ENCODE data around the gene FBXO11. TPM values are rescaled to one million over a fixed set of nuclear protein-coding genes. Genes with fewer than 3 reads are reported as not detected.
"Not testable (repeated sequence)": the region's sequence is repeated elsewhere in the genome, so short reads cannot be mapped to it uniquely, and the experiment has no call there.

FBXO11 gene
- total RNA-seq, 1 donor from 2014 or later, result 40.3 TPM

DNA sequence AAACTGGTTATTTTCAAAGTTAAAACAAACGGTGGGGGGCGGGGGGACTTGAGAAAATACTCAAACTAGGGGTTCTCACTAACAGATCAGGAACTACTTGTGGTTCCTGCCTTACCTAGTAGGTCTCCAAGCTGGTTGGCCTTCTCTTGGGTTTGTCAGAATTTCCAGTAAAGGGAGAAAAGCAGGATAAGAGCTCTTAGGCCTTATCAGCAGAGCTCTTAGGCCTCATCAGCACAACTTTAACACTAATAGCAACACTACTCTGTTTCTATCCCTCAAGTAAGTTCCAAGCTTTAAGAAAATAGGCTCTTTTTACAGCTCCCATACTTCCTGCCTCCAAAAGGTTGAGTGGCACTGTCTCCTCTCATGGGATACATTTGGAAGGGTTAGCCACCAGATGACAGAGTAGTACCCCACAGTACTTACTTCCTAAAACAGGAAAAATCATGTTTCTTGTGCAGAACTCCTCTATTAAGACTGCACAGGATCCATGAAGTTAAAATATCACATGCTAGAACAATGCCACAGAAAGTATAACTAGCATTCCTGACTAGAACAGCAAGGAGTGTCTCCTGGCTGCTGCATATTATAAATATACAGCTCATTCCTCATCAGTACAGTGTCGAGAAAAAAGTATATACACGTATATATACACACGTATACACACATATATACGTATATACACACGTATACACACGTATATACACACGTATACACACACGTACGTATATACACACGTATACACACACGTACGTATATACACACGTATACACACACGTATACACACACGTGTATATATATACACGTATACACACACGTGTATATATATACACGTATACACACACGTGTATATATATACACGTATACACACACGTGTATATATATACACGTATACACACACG, 6.1 kb downstream of the FBXO11 start:
- Histone ChIP-seq H3K27me3 (ENCODE audit: control insufficient read depth, insufficient read depth, low read length) (no peaks in the 10 kb centered on the region), H3K36me3 (ENCODE audit: control insufficient read depth, insufficient read depth, low read length) (no peaks in the 10 kb centered on the region), H3K4me3 (ENCODE audit: low read depth, low read length) (no peak overlapping the region)
- TF ChIP-seq, protein P1, sequence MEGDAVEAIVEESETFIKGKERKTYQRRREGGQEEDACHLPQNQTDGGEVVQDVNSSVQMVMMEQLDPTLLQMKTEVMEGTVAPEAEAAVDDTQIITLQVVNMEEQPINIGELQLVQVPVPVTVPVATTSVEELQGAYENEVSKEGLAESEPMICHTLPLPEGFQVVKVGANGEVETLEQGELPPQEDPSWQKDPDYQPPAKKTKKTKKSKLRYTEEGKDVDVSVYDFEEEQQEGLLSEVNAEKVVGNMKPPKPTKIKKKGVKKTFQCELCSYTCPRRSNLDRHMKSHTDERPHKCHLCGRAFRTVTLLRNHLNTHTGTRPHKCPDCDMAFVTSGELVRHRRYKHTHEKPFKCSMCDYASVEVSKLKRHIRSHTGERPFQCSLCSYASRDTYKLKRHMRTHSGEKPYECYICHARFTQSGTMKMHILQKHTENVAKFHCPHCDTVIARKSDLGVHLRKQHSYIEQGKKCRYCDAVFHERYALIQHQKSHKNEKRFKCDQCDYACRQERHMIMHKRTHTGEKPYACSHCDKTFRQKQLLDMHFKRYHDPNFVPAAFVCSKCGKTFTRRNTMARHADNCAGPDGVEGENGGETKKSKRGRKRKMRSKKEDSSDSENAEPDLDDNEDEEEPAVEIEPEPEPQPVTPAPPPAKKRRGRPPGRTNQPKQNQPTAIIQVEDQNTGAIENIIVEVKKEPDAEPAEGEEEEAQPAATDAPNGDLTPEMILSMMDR (IDR thresholded peaks at IDR 0.05; ENCODE audit: insufficient read depth, low read length, poor library complexity, severe bottlenecking), result no peak
- no peak for DNase-seq (ENCODE audit: low read depth)

DNA sequence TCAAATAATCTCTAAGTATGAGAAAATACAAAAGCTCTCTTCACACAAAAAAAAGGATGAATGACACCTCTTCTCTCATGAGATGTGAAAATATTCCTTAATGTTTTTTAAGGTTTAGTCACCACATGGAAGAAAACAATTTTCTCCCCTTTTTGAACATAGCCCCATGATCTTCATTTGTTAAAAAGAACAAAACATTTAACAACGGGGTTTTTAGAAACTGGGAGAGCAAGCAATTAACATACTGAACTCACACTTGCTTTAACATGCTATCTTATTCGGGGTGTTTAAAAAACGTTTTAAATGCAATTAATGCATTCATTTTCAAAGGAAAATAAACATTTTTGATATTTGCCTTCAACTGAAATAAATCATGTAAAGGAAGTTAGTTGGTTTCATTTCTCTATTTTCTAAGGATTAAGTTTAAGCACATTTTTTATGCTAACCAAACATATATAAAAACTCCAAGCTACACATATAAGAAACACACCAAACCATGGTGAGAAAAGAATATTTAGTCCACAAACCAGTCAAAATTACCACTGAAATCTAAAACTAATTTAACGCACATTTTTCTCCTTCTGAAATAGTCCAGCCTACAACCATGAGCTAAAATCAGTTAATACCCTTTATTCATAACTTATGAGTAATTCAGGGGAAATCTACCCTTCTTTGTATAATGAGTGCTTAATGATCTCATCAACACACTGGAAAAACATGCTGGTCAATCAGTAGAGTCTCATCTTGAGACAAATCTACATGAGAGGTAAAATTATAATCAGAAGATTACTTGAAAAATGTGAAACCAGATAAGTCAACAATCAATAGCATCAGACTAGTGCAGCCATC, 8.2 kb downstream of the FBXO11 start:
- H3K4me3 ChIP-seq (ENCODE audit: low read depth, low read length), result no peak overlapping the region
- H3K27me3 ChIP-seq (ENCODE audit: control insufficient read depth, insufficient read depth, low read length), result no peaks in the 10 kb centered on the region
- TF ChIP-seq, protein P1 (IDR thresholded peaks at IDR 0.05; ENCODE audit: insufficient read depth, low read length, poor library complexity, severe bottlenecking), result no peak
- H3K36me3 ChIP-seq (ENCODE audit: control insufficient read depth, insufficient read depth, low read length), result no peaks in the 10 kb centered on the region
- no peak for DNase-seq (ENCODE audit: low read depth)

DNA sequence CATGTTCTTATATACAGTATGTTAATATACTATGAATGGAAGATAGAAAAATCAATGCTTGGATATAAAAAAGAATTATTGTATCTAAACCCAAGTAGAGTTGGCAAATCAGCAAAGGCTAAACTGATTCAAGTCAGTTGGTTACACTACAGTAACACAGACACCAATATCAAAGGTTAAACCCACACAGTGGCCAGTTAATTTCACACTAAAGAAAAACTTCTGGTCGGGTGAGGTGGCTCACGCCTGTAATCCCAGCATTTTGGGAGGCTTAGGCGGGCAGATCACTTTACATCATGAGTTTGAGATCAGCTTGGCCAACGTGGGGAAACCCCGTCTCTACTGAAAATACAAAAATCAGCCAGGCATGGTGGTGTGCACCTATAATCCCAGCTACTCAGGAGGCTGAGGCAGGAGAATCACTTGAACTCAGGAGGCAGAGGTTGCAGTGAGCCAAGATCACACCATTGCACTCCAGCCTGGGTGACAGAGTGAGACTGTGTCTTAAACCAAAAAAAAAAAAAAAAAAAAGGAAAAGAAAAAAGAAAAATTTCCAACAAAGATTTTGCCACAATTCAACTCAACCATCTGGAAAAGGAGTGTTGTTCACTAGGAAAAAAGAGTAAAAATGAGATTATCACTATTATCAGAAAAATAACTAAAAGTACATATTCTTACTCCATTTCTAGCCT, 9.0 kb downstream of the FBXO11 start:
- H3K36me3 ChIP-seq (ENCODE audit: control insufficient read depth, insufficient read depth, low read length), result not testable (repeated sequence)

DNA sequence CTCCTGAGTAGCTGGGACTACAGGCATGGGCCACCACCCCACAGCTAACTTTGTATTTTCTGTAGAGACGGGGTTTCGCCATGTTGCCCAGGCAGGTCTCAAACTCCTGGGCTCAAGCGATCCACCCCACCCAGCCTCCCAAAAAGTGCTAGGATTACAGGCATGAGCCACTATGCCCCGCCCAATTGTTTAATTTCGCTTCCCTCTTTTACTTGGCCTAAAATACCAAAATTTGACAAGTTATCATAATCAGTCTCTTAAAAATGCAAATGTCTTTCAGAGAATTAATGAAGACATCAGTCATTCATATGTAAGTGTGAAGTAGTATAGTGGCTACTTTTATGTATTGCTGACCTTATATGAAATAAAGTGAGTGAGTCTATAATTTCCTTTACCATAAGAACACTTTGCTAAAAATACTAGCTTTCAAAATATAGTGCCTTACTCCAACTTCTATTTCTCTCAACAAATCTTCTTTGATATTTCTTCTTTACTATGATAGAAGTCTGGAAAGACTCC, 9.8 kb downstream of the FBXO11 start:
- H3K36me3 ChIP-seq (ENCODE audit: control insufficient read depth, insufficient read depth, low read length), result no peaks in the 10 kb centered on the region

More for the DNA sequence above, 9.0 kb downstream of the FBXO11 start:
- not testable (repeated sequence) for DNase-seq (ENCODE audit: low read depth); H3K4me3 ChIP-seq (ENCODE audit: low read depth, low read length); H3K27me3 ChIP-seq (ENCODE audit: control insufficient read depth, insufficient read depth, low read length)

DNA sequence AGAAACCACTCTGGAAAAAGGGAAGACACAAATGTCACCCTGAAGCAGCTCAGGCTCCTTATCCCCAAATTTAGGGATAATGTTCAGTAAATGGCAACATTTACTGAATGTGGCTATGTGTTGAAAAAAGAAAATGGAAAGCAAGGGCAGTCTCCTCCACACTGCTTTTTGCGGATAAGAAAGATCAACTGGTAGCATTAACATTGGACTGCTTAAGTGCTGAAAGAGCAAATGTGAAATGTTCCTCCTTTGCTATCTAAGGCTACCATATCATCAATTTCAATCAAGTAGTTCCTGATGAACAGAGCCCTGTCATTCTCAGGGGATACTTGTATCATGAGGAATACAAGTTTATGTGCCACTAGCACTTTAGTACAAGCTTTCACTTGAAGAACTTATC, 12.5 kb downstream of the FBXO11 start:
- TF ChIP-seq, protein P1 (IDR thresholded peaks at IDR 0.05; ENCODE audit: insufficient read depth, low read length, poor library complexity, severe bottlenecking), result no peak
- H3K4me3 ChIP-seq (ENCODE audit: low read depth, low read length), result no peak overlapping the region
- no peaks in the 10 kb centered on the region for H3K36me3 ChIP-seq (ENCODE audit: control insufficient read depth, insufficient read depth, low read length)
- no peaks in the 10 kb centered on the region for H3K27me3 ChIP-seq (ENCODE audit: control insufficient read depth, insufficient read depth, low read length)
- DNase-seq (ENCODE audit: low read depth), result no peak

More for the DNA sequence above, 9.8 kb downstream of the FBXO11 start:
- Histone ChIP-seq H3K4me3 (ENCODE audit: low read depth, low read length) (no peak overlapping the region), H3K27me3 (ENCODE audit: control insufficient read depth, insufficient read depth, low read length) (no peaks in the 10 kb centered on the region)
- TF ChIP-seq, protein P1 (IDR thresholded peaks at IDR 0.05; ENCODE audit: insufficient read depth, low read length, poor library complexity, severe bottlenecking), result no peak
- DNase-seq (ENCODE audit: low read depth), result no peak

Data from kidney epithelial cell (primary cell).